ENCODE measurements around the gene MPO.
A peak's percentile ranks its signal among the peaks of the same experiment; 100 is the strongest.

Gene MPO

DNA sequence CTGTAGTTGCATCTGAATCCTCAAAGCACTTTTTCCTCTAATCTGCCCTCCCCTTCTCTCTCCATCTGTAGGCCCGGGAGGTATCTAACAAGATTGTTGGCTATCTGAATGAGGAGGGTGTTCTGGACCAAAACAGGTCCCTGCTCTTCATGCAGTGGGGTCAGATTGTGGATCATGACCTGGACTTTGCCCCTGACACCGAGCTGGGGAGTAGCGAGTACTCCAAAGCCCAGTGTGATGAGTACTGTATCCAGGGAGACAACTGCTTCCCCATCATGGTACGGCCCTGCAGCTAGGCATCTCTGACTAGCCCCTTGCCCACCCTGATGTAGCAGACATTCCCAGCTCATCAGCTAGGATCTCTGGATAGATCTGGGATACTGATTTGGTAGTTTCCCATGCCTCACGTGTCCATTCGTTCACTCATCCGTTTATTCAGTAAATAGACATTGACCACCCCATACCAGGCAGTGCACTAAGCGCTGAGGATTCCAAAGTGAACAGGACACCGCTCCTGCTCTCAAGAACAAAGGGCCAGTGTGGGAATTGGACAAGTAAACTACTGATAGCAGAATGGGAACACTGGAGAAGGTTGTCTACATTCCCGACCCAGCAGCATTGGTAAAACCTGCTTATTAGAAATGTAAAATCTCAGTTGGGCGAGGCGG lies 30.3 kb downstream of the MPO start:
- H3K27me3 Mint-ChIP-seq (ENCODE audit: low read depth, poor library complexity), result peaks cover 97% of the 10 kb centered on the region
- TF ChIP-seq, protein P1, sequence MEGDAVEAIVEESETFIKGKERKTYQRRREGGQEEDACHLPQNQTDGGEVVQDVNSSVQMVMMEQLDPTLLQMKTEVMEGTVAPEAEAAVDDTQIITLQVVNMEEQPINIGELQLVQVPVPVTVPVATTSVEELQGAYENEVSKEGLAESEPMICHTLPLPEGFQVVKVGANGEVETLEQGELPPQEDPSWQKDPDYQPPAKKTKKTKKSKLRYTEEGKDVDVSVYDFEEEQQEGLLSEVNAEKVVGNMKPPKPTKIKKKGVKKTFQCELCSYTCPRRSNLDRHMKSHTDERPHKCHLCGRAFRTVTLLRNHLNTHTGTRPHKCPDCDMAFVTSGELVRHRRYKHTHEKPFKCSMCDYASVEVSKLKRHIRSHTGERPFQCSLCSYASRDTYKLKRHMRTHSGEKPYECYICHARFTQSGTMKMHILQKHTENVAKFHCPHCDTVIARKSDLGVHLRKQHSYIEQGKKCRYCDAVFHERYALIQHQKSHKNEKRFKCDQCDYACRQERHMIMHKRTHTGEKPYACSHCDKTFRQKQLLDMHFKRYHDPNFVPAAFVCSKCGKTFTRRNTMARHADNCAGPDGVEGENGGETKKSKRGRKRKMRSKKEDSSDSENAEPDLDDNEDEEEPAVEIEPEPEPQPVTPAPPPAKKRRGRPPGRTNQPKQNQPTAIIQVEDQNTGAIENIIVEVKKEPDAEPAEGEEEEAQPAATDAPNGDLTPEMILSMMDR (IDR thresholded peaks at IDR 0.05), result no peak
- no peaks in the 10 kb centered on the region for H3K36me3 Mint-ChIP-seq (ENCODE audit: low read depth)
- no peak for DNase-seq
- no peaks in the 10 kb centered on the region for H3K4me1 Mint-ChIP-seq
- H3K27ac Mint-ChIP-seq, result no peak overlapping the region
- peaks cover 8% of the 10 kb centered on the region for H3K9me3 Mint-ChIP-seq
- H3K4me3 Mint-ChIP-seq, result peak overlapping the region; percentile 45

DNA sequence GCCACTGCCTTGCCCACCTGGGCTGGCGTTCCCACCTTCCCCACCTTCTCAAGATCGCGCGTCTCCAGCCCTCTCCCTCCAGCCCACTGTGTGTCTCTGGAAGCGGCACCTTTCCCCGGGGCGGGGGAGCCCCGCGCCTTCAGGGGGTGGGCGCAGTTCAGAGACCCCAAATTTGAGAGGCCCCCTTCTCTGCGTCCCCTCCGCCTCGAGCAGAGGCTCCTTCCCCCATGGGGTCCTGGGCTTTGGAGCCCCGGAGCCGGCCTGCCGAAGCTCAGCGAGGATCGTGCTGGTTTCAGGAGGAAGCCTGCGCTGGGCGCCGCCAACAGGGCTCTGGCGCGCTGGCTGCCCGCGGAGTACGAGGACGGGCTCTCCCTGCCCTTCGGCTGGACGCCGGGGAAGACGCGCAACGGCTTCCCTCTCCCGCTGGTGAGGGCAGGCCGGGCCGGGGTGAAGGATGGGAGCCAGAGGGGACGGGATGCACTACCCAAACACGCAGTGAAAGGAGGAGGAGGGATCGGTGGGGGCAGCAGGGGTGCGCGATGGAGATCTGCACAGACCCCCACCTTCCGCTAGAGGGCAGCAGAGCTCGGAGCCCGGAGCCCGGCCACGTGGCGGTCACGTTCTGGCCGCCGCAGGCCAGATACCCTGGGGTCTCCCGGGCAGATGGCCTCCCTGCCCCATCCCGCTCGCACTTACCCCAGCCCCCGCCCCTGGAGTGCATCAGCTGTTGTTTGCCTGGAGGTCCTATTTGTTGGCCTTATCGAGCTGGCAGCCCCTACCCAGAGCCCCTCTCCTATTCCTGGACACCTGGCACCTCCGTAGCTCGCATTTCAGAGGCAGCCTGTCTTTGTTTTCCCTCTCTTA lies 31.2 kb downstream of the MPO start:
- Mint-ChIP-seq H3K27me3 (ENCODE audit: low read depth, poor library complexity) (peaks cover 96% of the 10 kb centered on the region), H3K27ac (no peak overlapping the region), H3K4me1 (no peaks in the 10 kb centered on the region), H3K36me3 (ENCODE audit: low read depth) (no peaks in the 10 kb centered on the region), H3K9me3 (peaks cover 8% of the 10 kb centered on the region), H3K4me3 (peak overlapping the region; percentile 73)
- DNase-seq, result peak; percentile 84
- TF ChIP-seq, protein P1 (IDR thresholded peaks at IDR 0.05), result peak; percentile 94

DNA sequence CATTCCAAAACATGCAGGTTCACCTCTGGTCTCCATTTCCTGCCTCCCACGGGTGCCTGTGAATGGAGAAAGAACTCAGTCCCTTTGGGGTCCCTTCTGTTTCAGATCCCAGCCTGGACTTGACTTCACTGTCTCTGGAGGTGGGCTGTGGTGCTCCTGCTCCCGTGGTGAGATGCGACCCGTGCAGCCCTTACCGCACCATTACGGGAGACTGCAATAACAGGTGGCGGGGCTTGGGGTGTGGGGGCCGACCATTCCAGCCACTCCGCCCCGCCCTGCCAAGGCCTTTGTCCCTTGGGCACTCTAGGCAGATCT lies 31.8 kb downstream of the MPO start:
- TF ChIP-seq, protein P1 (IDR thresholded peaks at IDR 0.05), result no peak
- H3K27me3 Mint-ChIP-seq (ENCODE audit: low read depth, poor library complexity), result peaks cover 97% of the 10 kb centered on the region

DNA sequence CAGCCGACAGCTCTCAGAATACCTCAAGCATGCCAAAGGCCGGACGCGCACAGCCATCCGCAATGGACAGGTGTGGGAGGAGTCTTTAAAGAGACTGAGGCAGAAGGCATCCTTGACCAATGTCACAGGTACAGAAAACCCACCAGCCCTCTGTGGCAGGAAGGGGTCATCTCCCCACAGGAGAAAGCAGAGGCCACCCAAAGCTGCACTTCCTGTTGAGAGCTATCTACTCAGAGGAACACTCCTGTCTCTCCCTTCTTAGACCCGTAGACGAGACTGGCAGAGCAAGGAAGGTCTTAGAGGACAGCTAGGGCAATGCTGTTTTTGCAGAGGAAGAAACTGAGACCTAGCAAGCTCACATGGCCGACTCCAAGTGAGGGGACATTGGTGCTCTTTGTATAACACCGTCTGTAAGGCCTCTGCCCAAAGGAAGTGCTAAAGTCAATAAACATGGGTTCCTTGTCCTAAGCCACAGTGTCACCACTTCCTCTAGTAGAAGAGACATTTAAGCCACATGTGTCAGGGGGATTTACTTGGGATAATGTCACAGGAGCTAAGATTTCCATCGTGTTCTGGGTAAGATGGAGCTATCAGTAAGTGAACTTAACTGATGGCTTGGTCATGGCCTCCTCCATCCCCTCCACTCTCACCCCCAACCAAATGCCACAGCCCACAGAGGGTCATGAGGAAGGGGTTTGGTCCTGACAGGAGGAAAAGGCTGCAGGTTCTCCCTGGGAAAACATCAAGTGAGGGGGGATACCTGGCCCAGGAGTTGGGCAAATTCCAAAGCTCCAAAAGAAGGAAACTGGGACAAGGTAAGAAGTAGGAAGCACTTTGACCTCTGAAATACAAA lies 33.0 kb downstream of the MPO start:
- H3K27me3 Mint-ChIP-seq (ENCODE audit: low read depth, poor library complexity), result peaks cover 97% of the 10 kb centered on the region
- H3K27ac Mint-ChIP-seq, result no peak overlapping the region

More for the DNA sequence above, 31.8 kb downstream of the MPO start:
- H3K36me3 Mint-ChIP-seq (ENCODE audit: low read depth), result no peaks in the 10 kb centered on the region
- H3K27ac Mint-ChIP-seq, result no peak overlapping the region
- peaks cover 8% of the 10 kb centered on the region for H3K9me3 Mint-ChIP-seq
- H3K4me3 Mint-ChIP-seq, result peak overlapping the region; percentile 73
- H3K4me1 Mint-ChIP-seq, result no peaks in the 10 kb centered on the region
- no peak for DNase-seq

DNA sequence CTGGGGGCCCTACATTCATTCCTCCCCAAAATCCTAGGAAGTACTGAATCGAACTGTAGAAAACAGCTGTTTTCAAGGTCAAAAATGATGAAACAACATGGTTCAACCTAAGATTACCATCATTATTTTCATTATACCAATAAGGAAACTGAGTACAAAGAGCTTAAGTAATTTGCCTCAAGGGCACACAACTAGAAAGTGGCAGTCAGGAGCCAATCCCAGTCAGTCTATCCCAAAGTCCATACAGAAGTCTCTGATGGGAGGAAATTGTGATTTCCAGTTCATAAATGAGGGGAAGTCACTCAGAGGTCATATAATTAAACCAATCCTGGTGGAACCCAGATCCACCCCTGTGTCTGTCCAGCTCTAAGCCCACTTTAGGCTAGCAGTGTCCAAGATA lies 34.0 kb downstream of the MPO start:
- H3K4me3 Mint-ChIP-seq, result no peak overlapping the region
- DNase-seq, result no peak
- peaks cover 97% of the 10 kb centered on the region for H3K27me3 Mint-ChIP-seq (ENCODE audit: low read depth, poor library complexity)
- no peaks in the 10 kb centered on the region for H3K4me1 Mint-ChIP-seq
- TF ChIP-seq, protein P1 (IDR thresholded peaks at IDR 0.05), result no peak
- peaks cover 8% of the 10 kb centered on the region for H3K9me3 Mint-ChIP-seq
- no peak overlapping the region for H3K27ac Mint-ChIP-seq
- H3K36me3 Mint-ChIP-seq (ENCODE audit: low read depth), result no peaks in the 10 kb centered on the region

More for the DNA sequence above, 33.0 kb downstream of the MPO start:
- H3K4me1 Mint-ChIP-seq, result no peaks in the 10 kb centered on the region
- no peak for DNase-seq
- TF ChIP-seq, protein P1 (IDR thresholded peaks at IDR 0.05), result no peak
- H3K4me3 Mint-ChIP-seq, result peak overlapping the region; percentile 56
- no peaks in the 10 kb centered on the region for H3K36me3 Mint-ChIP-seq (ENCODE audit: low read depth)
- peaks cover 8% of the 10 kb centered on the region for H3K9me3 Mint-ChIP-seq

All from nephron progenitor cell (in vitro differentiated cells).